ENCODE data around the gene ALOX5. TPM values are rescaled to one million over a fixed set of nuclear protein-coding genes. Genes with fewer than 3 reads are reported as not detected.

ALOX5 gene
- total RNA-seq, 4 donors from 2014 or later, result 13.7 to 46.4 (median 17.9) TPM

- H3K27me3 ChIP-seq, result no peaks in the 10 kb centered on the region
- H3K4me1 ChIP-seq, result peaks cover 0 to 5% (median 2%) of the 10 kb centered on the region in 3 donors
- ATAC-seq, result no peak
- no peaks in the 10 kb centered on the region for H3K9me3 ChIP-seq
- H3K4me3 ChIP-seq, result no peak overlapping the region
- H3K27ac ChIP-seq, result no peak overlapping the region
- 93% methylated on average over 2 of the region's 2 CpGs for WGBS, 2 donors (ENCODE audit: low coverage in 1 of 2)
- H3K36me3 ChIP-seq, result no peaks in the 10 kb centered on the region
- TF ChIP-seq POLR2AphosphoS5 (IDR thresholded peaks at IDR 0.05) (no peak), CTCF (IDR thresholded peaks at IDR 0.05) (no peak), EP300 (IDR thresholded peaks at IDR 0.05) (no peak), POLR2A (IDR thresholded peaks at IDR 0.05) (no peak)
Observed at GRCh38 chr10:45368181-45368580, 5.8 kb upstream of the ALOX5 start.

- no peak for ATAC-seq
- H3K27me3 ChIP-seq, result peaks cover 22% of the 10 kb centered on the region
- TF ChIP-seq CTCF (IDR thresholded peaks at IDR 0.05) (no peak), POLR2A (IDR thresholded peaks at IDR 0.05) (no peak), EP300 (IDR thresholded peaks at IDR 0.05) (no peak), POLR2AphosphoS5 (IDR thresholded peaks at IDR 0.05) (no peak)
- no peaks in the 10 kb centered on the region for H3K9me3 ChIP-seq
- H3K4me3 ChIP-seq, result no peak overlapping the region
- H3K4me1 ChIP-seq, result peaks cover 0 to 27% (median 18%) of the 10 kb centered on the region in 3 donors
- 57 to 90% methylated on average over 3 to 6 of the region's 6 CpGs for WGBS, 2 donors (ENCODE audit: low coverage in 1 of 2)
- no peak overlapping the region for H3K27ac ChIP-seq
- H3K36me3 ChIP-seq, result no peaks in the 10 kb centered on the region
Observed at GRCh38 chr10:45370202-45370955, 3.6 kb upstream of the ALOX5 start.

GRCh38 chr10:45371560-45371959 is 2.5 kb upstream of the ALOX5 start:
- H3K9me3 ChIP-seq, result no peaks in the 10 kb centered on the region
- peaks cover 33% of the 10 kb centered on the region for H3K27me3 ChIP-seq
- no peaks in the 10 kb centered on the region for H3K36me3 ChIP-seq
- H3K27ac ChIP-seq, result no peak overlapping the region
- H3K4me3 ChIP-seq, result no peak overlapping the region
- TF ChIP-seq CTCF (IDR thresholded peaks at IDR 0.05) (no peak), EP300 (IDR thresholded peaks at IDR 0.05) (no peak), POLR2A (IDR thresholded peaks at IDR 0.05) (no peak), POLR2AphosphoS5 (IDR thresholded peaks at IDR 0.05) (no peak)
- ATAC-seq, result no peak
- 68 to 73% methylated on average over 4 of the region's 4 CpGs for WGBS, 2 donors (ENCODE audit: low coverage in 1 of 2)
- peaks cover 0 to 27% (median 18%) of the 10 kb centered on the region in 3 donors for H3K4me1 ChIP-seq

GRCh38 chr10:45372251-45372951 is 1.6 kb upstream of the ALOX5 start:
- H3K9me3 ChIP-seq, result no peaks in the 10 kb centered on the region
- WGBS, 2 donors (ENCODE audit: low coverage in 1 of 2), result 57 to 61% methylated on average over 5 to 9 of the region's 9 CpGs
- H3K36me3 ChIP-seq, result no peaks in the 10 kb centered on the region
- ATAC-seq, result no peak
- H3K4me1 ChIP-seq, result peaks cover 0 to 27% (median 18%) of the 10 kb centered on the region in 3 donors
- no peak overlapping the region for H3K27ac ChIP-seq
- TF ChIP-seq EP300 (IDR thresholded peaks at IDR 0.05) (no peak), POLR2AphosphoS5 (IDR thresholded peaks at IDR 0.05) (no peak), POLR2A (IDR thresholded peaks at IDR 0.05) (no peak), CTCF (IDR thresholded peaks at IDR 0.05) (no peak)
- no peak overlapping the region for H3K4me3 ChIP-seq
- peaks cover 42% of the 10 kb centered on the region for H3K27me3 ChIP-seq
